ENCODE measurements around the gene TMED1. TPM values are rescaled to one million over a fixed set of nuclear protein-coding genes. Genes with fewer than 3 reads are reported as not detected.
"Not testable (repeated sequence)": the region's sequence is repeated elsewhere in the genome, so short reads cannot be mapped to it uniquely, and the experiment has no call there.

The TMED1 gene
- total and polyA plus RNA-seq, 2 of the 4 experiments (the other 2 are of a cell fraction) = 37.6 to 41.4 TPM

DNA sequence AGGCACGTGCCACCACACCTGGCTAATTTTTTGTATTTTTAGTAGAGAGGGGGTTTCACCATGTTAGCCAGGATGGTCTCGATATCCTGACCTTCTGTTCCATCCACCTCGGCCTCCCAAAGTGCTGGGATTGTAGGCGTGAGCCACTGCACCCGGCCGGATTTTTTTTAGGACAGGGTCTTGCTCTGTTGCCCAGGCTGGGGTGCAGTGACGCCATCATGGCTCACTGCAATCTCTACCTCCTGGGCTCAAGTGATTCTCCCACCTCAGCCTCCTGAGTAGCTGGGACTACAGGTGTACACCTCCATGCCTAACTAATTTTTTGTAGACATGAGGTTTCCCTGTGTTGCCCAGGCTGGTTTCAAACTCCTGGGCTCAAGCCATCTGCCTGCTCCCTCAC lies 1.6 kb upstream of the TMED1 start:
- CTCF ChIA-PET = interaction anchor here (0.6 to 1.0 kb wide), 2 partner anchors 26 to 114 kb away, joined by 3 to 4 read pairs; no protein-coding TSS in a partner anchor
- H3K14ac ChIP-seq (replicated peaks; ENCODE audit: low read depth, low read length) = not testable (repeated sequence)

More for the DNA sequence above, 1.6 kb upstream of the TMED1 start:
- Histone ChIP-seq H3K79me1 (ENCODE audit: low read depth in 1 of 2, low read length in 2 of 2) (peaks cover 11 to 17% of the 10 kb centered on the region in 2 experiments; a peak in 3 of 4 replicates), H3K36me3 (ENCODE audit: control insufficient read depth, insufficient read depth, low read length) (peaks cover 15% of the 10 kb centered on the region)
- H3K4ac ChIP-seq (ENCODE audit: low read depth, low read length); intact Hi-C loops (cut with micrococcal nuclease); H3K9ac ChIP-seq (ENCODE audit: low read depth, low read length); ATAC-seq (ENCODE audit: low read depth); H4K91ac ChIP-seq (ENCODE audit: insufficient read depth, low read depth, low read length); H4K20me1 ChIP-seq (ENCODE audit: insufficient read depth, low read length); H3K23ac ChIP-seq (ENCODE audit: low read depth, low read length); H3K4me1 ChIP-seq (ENCODE audit: control insufficient read depth, insufficient read depth, low read length); in situ Hi-C loops (cut with MboI; ENCODE audit: low sequenced_read_pairs); H3K9me3 ChIP-seq (ENCODE audit: control insufficient read depth, insufficient read depth, low read length); H2BK120ac ChIP-seq (ENCODE audit: low read depth, low read length); H2AFZ ChIP-seq (replicated peaks; ENCODE audit: low read length, poor library complexity); BruUV-seq (replicated peaks); H2BK15ac ChIP-seq (ENCODE audit: low read depth, low read length); H3K27ac ChIP-seq (ENCODE audit: insufficient read depth, low read length); H4K8ac ChIP-seq (ENCODE audit: low read depth in 2 of 2, low read length in 2 of 2); H3K18ac ChIP-seq (ENCODE audit: low read depth, low read length); H3K9me1 ChIP-seq (ENCODE audit: insufficient read depth, low read length); DNase-seq; dilution Hi-C loops (cut with HindIII; ENCODE audit: low sequenced_read_pairs, unreplicated experiment); H3K27me3 ChIP-seq (ENCODE audit: control insufficient read depth, insufficient read depth, low read length); H4K5ac ChIP-seq (ENCODE audit: low read depth, low read length); H3K4me2 ChIP-seq (ENCODE audit: low read depth, low read length); H3K4me3 ChIP-seq (ENCODE audit: insufficient read depth, low read depth, low read length); H2BK20ac ChIP-seq (ENCODE audit: low read depth, low read length); H2BK5ac ChIP-seq (ENCODE audit: low read depth, low read length, poor library complexity, severe bottlenecking); H2AK9ac ChIP-seq (replicated peaks; ENCODE audit: low read depth, low read length, poor library complexity); H3K56ac ChIP-seq (ENCODE audit: extremely low read depth, insufficient read depth, low read length); H2AK5ac ChIP-seq (ENCODE audit: low read depth, low read length): not testable (repeated sequence)
- POLR2A ChIA-PET (ENCODE audit: unreplicated experiment) = interaction anchor here (0.6 kb wide), 1 partner anchor 15 kb away, joined by 4 read pairs; no protein-coding TSS in a partner anchor
- 96% methylated on average over 4 of the region's 7 CpGs; no CpG with 5 or more reads in 1 of the 2 experiments for WGBS, 2 experiments (ENCODE audit: extremely low coverage in 2 of 2, insufficient read length in 1 of 2)
